Measurements from ENCODE around the gene USF3.

USF3 gene

DNA sequence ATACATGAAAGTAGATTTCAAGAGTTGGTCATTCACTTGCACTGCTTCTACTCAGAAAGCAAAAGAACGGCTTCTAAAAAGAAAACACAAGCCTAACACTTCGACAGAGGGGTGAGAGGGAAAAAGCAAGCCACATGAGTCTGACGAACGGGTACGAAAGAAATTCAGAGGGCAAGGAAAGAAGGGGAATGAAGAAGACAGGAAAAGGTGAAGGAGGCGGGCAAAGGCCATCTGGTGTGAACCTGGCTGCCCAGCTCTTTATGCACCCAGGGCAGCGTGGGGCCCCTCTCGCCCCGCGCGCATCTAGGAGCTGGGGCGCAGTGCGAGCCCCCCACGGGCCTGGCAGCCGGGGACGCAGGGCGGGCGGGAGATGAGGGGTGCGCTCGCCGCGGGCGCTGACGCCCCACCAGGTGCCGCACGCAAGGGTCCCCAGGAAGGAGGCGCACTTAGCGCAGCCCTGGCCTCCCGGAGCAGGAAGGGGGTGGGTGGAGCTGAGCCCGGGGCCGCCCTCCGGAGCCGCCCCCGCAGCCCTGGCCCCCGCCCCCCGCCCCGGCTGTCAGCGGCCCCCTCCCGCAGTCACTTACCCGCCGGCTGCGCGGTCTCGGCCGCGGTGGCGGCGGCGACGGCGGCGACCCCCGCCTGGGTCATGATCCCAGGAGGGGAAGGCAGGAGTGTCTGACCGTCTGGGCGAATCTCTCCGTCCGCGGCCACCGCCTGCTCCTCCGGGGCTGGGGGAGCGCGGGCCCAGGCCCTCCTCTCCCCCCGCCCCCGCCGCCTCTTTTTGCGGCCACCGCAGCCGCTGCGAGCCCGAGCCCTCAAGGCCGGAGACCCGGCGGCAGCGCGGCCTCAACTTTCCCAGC is at the start of gene USF3:
Gene USF3, minus strand, starts transcription at position 857 of the 860 bp plus-strand sequence. CDS start 21,764 bp downstream, outside the sequence.
- DNase-seq = peak; percentile 84

- DNase-seq = peak; percentile 96
These were observed 49.5 kb upstream of the USF3 start, which contains the start of gene NAA50 for GRCh38 chr3:113745756-113746547. TSS of gene NAA50 (minus strand) at chr3:113746249. CDS start at chr3:113745949, 300 bp downstream.

DNA sequence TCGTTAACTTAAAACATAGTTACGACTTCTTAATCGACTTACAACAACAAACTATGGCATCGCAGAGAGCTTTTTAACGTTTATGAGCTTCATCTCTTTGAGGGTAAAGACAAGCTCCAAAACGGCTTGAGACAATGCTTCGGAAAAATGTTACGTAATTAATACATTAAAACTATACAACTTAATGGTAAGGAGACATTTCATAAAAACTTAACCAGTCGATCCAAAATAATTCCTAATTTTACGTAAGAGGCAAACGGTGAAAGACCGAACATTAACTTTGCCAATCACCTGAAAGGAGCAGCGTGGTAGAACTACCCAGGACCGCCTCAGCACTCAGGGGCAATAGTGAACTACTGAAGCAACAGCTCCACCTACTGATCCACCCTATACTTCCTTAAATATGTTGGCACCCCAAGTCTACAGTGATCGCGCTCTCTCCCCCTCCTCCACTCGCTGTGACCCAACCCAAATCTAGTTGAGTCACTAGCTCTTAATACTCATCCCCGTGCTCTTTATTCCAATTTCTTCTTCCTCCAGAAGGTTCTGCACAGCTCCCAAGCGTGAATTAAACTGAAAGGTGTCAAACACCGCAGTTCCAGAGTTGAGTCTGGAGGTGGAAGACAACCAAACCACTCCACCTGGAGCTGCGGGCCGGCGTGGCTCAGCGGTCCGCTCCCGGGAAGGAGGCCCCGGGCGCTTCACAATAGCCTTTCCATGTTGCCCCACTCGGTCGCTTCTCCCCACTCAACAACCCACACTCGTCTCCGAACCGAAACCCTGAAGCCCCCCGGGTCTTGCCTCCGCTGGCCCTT is 48.7 kb upstream of the USF3 start:
- peak; percentile 77 for DNase-seq

GRCh38 chr3:113743006-113743630 is 46.7 kb upstream of the USF3 start:
- DNase-seq = no peak

DNA sequence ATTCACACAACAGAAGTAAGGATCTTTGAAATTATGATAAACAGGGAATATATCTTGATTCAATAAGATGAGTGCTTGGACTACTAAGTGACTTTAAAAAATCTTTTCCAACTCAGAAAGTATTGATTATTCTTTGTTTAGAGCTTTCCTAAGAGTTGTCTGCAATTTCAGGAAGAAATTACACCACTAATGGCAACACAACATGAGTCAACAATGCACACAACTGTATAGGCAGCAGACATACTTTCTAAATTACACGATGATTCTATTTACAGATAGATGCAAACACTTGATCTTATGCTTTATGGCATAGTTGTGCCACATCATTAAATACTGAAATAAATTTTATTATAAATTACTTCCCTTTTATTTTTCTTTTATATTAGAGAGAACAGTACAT is 45.2 kb upstream of the USF3 start:
- DNase-seq = no peak

GRCh38 chr3:113741086-113741485 is 44.6 kb upstream of the USF3 start:
- DNase-seq = no peak

DNA sequence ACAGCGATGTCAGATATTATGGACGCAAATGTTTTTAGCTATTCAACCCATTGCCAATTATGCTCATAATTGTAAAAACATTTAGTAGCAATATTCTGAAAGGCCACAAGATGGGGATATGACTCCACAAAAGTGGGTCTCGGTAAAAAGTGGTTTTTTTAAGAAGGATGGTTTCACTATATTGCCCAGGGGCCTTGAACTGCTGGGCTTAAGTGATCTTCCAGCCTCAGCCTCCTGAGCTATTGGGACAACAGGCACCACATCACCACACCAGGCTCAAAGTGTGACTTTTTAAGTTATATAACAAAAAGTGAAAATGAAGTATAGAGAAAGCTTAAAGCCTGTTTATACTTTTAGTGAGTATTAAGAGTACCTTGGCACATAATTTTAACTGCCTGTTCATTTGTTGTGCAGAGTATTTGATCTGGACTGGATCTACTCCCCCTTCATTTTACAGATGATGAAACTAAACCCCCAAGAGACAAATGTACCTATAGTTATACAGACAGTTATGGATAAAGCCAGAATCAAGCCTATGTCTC is 40.2 kb upstream of the USF3 start:
- no peak for DNase-seq

- no peak for DNase-seq
These were observed 35.3 kb upstream of the USF3 start for GRCh38 chr3:113731694-113732093.

DNA sequence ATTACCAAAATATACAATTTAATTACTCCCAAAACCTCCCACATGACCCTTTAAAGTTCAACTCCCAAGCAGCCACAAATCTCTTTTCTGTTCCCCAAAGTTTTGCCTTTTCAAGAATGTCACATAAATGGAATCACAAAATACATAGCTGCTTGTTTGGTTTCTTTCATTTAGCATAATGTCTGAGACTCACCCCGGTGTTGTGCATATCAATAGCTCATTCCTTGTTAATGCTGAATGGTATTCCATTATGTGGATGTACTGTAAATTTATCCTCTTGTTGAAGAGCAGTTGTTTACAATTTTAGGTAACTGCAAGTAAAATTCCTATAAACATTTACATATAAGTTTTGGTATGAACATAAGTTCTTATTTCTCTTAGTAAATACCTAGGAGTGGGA is 34.1 kb upstream of the USF3 start:
- DNase-seq = no peak

DNA sequence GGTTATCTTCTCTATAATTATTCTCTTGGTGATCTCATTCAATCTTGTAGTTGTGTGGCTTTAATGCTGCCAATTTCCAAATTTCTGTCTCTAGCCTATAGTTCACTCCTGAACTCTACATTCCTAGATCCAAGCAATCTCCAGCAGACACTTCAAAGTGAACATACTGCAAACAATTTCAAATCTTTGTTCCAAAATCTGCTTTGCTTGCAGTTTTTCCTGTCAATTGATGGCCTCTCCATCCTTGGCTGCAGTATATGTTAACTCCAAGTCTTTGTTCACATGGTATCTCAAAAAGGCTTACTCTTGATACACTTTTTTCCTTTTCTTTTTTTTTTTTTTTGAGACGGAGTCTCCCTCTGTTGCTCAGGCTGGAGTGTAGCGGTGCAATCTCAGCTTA is 32.2 kb upstream of the USF3 start:
- no peak for DNase-seq

DNA sequence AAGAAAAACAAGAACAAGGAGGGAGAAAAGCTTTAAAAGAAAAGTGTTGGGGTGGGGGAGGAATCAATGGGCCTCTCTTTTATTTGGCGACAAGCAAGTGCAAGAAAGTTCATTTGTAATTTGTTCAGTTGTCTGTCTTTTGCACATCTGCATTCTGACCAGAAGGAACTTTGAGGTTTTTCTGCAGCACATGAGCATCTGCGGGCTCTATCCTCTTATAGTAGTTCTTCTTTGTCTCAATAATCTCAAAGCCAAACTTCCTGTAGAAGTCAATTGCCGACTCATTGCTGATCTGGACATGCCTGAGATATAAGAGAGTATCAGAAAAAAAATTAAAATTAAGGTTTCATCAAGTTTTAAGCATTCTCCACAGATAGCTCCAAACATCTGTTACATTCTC is 25.2 kb upstream of the USF3 start:
- DNase-seq = no peak

GRCh38 chr3:113719758-113720157 is 23.3 kb upstream of the USF3 start:
- no peak for DNase-seq

GRCh38 chr3:113719294-113719693 is 22.9 kb upstream of the USF3 start:
- DNase-seq = no peak

GRCh38 chr3:113717818-113718217 is 21.4 kb upstream of the USF3 start:
- no peak for DNase-seq

DNA sequence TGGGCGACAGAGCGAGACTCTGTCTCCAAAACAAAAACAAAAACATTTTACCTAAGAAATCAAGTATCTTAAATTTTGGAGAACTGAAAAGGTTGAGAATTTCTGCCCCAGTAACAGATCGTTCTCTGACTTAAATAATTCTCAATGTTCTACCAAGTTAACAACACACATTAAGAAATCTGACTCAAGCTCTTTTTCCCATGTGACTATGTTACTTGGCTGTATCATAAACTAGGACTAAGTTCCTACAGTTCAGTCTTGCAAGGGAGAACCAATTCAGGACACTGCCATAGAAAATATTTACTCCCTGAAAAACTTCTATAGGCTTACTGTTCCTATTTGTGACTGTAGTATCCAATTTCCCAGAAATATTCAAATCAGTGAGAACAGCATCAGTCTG is 20.9 kb upstream of the USF3 start:
- no peak for DNase-seq

- DNase-seq = no peak
These were observed 18.3 kb upstream of the USF3 start for GRCh38 chr3:113714702-113715101.

DNA sequence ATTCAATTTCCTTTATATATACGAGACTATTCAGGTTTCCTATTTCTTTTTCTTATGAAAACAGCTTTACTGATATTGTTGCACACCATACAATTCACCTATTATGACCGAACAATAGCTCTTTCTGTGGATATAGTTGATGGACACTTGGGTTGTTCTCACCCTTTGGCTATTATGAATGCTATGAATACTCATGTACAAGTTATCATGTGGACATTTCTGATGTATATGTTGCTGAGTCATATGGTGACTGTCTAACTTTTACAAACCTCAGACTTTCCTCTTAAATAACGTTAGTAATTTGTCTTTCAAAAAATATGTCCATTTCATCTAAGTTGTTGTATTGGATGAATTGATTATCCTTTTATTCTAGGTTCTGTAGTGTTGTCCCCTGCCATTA is 15.7 kb upstream of the USF3 start:
- DNase-seq = no peak

- no peak for DNase-seq
These were observed 11.4 kb upstream of the USF3 start for GRCh38 chr3:113707835-113708234.

DNA sequence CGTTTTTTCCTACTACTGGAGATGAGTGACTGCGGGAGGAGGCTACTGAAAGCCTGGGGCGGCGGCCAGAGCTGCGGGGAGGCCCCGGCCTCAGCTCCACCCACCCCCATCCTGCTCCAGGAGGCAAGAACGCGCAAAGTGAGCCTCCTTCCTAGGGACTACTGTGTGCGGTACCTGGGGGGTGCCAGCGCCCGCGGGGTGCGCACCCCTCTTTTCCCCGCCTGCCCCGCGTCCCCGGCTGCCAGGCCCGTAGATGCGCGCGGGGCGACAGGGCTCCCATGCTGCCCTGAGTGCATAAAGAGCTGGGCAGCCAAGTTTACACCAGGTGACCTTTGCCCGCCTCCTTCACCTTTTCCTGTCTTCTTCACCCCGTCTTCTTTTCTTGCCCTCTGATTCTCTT is 2.5 kb upstream of the USF3 start:
- DNase-seq = no peak

- no peak for DNase-seq
These were observed 1.8 kb upstream of the USF3 start for GRCh38 chr3:113698213-113698742.

DNA sequence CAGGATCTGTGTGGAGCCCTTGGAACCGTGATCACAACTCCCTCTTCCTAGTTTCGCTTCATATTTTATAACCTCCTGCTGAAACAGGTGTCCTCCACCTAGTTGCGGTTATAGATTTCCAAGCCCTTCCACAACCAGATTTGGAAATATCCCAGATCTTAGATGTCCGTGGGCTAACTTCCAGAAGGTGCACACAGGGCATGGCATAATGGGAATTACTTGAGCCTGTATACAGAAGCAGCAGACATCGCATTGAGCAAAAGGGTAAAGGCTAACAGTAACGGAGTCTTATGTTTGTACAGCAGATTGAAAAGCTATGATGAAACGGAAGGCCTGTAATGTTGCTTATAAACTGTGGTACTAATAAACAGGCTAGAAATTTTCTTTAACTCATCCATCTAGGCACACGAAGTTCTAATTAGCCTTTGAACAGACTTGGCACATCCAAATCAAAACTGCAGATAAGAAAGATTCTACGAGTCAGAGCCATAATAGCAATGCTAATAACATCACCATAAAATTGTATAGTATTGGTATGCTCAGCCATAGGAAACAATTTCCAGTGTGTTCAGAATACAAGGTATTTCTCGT is 1.2 kb upstream of the USF3 start:
- no peak for DNase-seq

Data from stimulated activated CD8-positive, alpha-beta memory T cell treated with anti-CD3 and anti-CD28 coated beads, Interleukin-4, amount 100 ng/mL, for 48 hours (primary cell).